Right ventricle myocardium superior (tissue), 1 donor: ENCODE data around the gene OSBPL1A. TPM values are rescaled to one million over a fixed set of nuclear protein-coding genes. Genes with fewer than 3 reads are reported as not detected.
"Not testable (repeated sequence)": the region's sequence is repeated elsewhere in the genome, so short reads cannot be mapped to it uniquely, and the experiment has no call there.

ENCODE experiments used
- ATAC-seq: fragments of 200-7000 bp; cut with Tn5 transposase; one replicate; pipeline ENCODE4 v1.9.1; 2020; ENCODE audit warnings: mild to moderate bottlenecking; ENCODE audit not compliant: poor library complexity
- DNase-seq: peaks from one replicate; pipeline ENCODE4 v3.0.0-alpha.2; 2020
- intact Hi-C: fragments of 100-400 bp; cut with DNase I; formaldehyde crosslinking; loops from one replicate; pipeline ENCODE4 v1.11.2; 2022
- total RNA-seq: library from RNA; stranded (reverse); fragmentation: NEBNext Ultra II Directional; extraction: Animal tissue kit (Norgen Biotek cat#: 25700); gene quantifications from one replicate; pipeline ENCODE4 v1.2.1, GENCODE V29; 2021
- donor health status: DM: no; HTN: yes; CAD: no; lungs with severe emphysema.

OSBPL1A gene
- total RNA-seq, 1 donor from 2014 or later = 79.9 TPM

DNA sequence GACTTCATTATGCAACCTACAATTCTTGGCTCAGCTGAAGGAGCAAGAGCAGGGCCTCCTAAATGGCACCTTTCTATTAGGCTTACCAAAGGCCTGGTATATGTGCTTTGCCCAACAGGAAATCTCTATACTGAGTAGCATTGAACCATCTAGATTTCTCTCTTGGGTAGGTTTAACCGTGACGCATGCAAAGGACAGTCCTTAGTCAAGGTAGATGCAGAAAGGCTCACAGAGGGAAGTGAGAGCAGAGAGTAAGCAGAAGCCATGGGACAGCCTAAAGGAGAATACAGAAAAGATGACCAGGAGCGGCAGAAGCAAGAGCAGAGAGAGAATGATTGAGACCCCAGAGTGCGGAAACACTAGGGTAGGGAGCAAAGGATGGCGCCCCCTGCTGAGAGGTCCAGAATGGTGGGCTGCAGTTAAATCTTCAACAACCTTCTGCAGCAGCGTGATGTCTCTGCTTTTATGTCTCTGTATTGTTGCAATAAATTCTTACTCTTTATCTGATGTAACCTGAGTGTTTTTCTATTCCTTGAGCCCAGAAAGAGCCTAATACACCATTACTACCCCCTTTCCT, 4.7 kb upstream of the OSBPL1A start:
- ATAC-seq = no peak
- DNase-seq = no peak
- intact Hi-C loops = no loop called here

DNA sequence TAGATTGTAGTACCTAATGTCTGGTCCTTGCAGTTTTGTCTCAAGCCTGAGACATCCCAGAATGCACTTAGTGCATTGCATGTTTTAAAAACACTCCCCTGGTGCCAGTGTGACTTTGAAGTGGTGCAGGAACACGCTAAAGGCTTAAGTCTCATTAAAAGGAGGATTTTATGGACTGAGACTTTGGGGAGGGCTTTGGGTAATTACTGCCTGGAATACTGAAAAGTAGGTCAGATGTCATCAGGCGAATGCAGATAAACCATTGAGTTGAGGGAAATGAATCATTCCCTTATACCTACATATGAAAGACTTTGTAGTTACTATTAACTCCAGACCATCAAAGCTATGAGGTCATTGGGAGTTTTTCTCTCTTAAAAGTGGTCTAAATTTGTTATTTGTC, 3.0 kb upstream of the OSBPL1A start:
- ATAC-seq = no peak
- intact Hi-C loops = no loop called here
- no peak for DNase-seq

DNA sequence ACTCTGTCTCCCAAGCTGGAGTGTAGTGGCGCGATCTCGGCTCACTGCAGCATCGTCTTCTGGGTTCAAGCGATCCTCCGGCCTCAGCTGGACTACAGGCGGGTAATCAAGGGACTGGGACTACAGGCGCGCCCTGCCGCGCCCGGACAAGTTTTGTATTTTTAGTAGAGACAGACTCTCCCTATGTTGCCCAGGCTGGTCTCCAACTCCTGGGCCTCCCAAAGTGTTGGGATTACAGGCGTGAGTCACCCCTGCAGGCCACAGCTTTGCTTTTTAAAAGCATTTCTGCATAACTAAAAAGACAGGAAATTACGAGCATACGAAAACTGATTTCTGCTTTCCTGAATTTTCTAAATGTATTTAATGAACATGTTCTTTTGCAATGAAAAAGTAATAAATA, 916 bp upstream of the OSBPL1A start:
- intact Hi-C loops = loop anchor here (10.0 kb wide), 1 partner anchor 956 kb away; the partner anchor contains the start of gene ZNF521

DNA sequence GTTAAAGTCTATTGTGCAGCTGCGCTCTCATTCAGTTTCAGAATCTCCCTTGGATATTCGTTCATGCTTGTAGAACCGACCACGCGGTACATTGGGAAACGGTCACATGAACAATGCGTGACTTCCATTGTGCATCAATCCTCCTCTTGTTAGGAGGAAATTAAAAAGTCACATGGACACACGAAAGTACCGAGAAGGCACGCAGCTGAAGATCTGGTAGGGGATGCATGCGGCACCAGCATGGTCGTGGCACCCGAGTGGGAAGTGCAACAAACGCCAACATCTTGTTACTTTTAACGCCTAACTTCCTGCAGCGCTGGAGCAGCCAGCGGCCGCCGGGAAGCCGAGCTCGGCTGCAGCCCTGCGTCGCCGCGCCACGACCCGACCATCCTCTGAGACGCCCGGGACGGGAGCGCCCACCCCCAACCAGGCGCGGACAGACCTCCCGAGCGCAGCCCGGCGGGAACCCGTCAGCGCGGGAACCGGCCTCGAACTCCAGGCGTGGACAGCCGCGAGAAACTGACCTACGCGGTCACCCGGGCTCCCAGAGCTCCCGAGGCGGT, 412 bp downstream of the OSBPL1A start:
- intact Hi-C loops = loop anchor here (10.0 kb wide), 1 partner anchor 958 kb away; the partner anchor contains the start of gene ZNF521
- no peak for DNase-seq
- ATAC-seq = peak; percentile 58

More for the DNA sequence above, 916 bp upstream of the OSBPL1A start:
- no peak for DNase-seq
- ATAC-seq = no peak

DNA sequence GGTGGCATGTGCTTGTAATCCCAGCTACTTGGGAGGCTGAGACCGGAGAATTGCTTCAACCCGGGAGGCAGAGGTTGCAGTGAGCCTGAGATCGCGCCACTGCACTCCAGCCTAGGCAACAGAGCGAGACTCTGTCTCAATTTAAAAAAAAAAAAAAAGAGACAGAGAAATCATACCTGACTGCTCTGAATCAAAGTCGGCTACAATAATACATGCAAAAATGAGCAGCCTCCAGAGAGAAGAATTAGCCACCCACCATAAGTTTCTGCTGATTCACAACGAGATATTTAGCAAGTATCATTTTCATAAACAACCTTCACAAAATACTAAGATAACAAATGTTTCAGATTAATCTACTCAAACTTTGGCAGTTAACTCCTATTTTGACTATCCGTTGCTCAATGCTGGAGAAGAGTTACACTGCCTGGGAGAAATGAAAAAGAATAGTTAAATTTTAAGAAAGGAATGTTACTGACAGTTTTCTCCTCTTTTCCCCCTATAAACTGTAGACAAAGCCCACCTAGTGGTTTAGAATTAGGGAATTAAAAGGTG, 1.5 kb downstream of the OSBPL1A start:
- DNase-seq (no peak), ATAC-seq (no peak)
- intact Hi-C loops = loop anchor here (10.0 kb wide), 1 partner anchor 959 kb away; the partner anchor contains the start of gene ZNF521

DNA sequence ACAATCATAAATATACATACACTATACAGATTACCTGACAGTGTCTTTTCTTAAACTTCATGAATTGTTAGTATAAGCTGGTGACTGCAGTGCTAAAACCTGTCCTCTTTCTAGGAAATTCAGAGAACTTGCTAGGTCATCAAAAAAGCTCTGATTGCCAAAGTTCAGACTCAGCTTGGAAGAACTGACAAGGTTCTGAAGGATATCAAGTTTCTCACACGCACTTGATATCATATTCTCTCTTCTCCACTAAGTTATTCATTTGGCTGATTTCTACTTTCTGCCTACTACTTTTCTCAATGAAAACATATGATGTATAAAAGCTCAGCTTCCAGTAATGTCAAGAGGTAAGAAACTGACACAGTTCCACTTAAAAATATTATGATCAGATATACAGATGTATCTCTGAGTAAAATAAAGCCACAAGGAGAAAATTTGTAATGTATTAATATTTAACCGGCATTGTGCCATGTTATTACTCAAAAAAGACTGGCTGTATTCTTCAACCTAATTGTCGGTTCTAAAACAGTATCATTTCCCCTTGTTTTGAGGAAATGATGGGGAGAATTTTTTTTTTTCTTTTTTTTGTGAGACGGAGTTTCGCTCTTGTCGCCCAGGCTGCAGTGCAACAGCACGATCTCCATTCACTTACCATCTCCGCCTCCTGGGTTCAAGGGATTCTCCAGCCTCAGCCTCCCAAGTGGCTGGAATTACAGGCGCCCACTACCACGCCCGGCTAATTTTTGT, 2.4 kb downstream of the OSBPL1A start:
- ATAC-seq (no peak), DNase-seq (no peak)
- intact Hi-C loops = loop anchor here (10.0 kb wide), 1 partner anchor 960 kb away; the partner anchor contains the start of gene ZNF521

DNA sequence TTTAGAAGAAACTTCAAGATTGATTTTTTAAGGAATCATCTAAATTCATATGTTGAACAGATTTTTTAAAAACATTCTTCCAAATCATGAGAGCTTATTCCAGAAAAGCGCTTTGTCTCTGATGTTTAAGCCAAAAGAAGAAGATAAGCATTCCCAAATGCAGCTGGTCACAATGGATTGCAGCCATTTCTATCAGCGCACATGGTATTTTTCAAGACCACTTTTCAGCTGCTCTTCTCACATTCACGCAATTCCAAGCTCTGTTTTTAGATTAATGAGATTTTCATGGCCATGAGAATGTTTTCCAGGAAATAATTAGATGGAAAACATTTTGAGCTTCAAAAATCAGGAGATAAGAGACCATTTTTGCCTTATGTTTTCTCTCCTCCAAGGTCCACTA, 8.7 kb downstream of the OSBPL1A start:
- intact Hi-C loops = no loop called here
- DNase-seq (no peak), ATAC-seq (peak; percentile 38)

DNA sequence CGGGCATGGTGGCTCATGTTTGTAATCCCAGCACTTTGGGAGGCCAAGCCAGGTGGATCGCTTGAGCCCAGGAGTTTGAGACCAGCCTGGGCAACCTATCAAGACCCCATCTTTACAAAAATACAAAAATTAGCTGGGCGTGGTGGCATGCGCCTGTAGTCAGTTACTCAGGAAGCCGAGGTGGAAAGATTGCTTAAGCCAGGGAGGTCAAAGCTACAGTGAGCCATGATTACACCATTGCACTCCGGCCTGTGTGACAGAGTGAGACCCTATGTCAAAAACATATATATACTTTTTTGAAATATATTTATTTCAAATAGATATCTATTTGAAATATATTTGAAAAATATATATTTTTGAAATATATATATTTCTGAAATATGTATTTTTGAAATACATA, 10.9 kb downstream of the OSBPL1A start:
- ATAC-seq (no peak), DNase-seq (no peak)
- intact Hi-C loops = no loop called here

DNA sequence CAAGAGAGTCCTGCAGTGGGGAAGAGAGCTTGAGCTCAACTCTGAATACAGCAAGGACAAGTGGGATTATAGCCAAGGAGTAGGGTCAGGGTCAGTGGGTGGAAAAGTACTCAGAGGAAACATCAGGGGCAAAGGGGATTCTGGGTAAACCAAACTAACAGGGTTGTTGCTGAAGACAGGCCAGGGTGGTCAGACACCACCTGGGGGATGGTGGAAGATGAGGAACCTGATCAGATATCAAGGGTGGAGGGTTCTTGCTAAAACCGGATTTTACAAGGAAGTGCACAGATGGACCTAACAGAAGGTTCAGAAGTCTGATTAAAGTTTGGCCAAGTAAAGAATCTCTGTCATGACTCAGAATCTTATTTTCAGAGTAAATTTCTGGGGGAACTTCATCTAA, 16.5 kb downstream of the OSBPL1A start:
- DNase-seq (no peak), ATAC-seq (no peak)
- intact Hi-C loops = no loop called here

DNA sequence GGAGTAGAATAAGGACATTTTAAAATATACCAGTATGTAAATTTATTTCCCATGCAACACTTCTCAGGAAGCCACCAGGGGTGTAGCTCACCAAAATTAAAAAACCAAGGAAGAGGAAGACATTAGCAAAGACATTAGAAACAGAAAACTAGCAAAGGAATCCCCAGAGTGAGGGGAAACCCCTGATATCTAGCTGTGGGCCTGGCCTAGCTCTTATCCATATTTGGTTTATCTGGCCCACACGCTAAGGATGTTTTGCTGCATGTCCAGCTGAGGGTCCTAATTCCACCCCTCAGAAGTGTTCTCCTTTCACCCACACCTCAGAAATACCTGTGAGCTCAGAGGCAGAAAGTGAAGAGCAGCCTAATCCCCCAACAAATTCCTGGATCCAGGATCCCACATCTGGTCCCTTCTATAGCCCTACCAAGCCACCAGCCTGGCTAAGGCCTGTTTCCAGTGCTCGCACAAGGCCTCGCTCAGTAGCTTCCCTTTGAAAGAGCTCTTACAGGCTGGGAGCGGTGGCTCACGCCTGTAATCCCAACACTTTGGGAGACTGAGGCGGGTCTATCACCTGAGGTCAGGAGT, 17.4 kb downstream of the OSBPL1A start:
- ATAC-seq = no peak
- DNase-seq = no peak
- intact Hi-C loops = no loop called here

DNA sequence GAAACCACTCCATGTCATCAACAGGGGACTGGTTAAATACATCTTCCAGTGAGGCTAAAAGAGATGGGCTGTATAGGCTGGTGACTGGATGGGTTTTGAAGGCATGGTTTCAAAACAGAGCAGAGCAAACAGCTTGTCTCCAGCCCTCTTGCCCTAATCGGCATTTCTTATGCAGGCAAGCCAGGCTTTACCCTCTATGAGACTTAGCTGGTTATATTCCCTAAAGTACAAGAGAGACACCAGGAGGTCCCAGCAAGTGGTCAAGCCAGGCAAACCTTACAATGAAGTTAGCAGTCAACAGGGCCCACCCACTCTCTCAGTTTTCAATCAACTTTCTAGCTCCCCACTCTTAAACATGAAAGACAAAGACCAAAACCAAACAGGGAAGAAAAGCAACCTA, 19.0 kb downstream of the OSBPL1A start:
- DNase-seq (no peak), ATAC-seq (no peak)
- intact Hi-C loops = no loop called here

DNA sequence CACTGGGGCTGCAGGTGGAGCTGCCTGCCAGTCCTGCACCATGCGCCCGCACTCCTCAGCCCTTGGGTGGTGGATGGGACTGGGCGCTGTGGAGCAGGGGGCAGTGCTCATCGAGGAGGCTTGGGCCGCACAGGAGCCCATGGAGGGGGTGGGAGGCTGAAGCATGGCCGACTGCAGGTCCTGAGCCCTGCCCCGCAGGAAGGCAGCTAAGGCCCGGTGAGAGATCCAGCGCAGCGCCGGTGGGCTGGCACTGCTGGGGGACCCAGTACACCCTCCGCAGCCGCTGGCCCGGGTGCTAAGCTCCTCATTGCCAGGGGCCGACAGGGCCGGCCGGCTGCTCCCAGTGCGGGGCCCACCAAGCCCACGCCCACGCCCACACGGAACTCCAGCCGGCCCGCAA, 21.1 kb downstream of the OSBPL1A start:
- ATAC-seq, intact Hi-C loops, DNase-seq: not testable (repeated sequence)

DNA sequence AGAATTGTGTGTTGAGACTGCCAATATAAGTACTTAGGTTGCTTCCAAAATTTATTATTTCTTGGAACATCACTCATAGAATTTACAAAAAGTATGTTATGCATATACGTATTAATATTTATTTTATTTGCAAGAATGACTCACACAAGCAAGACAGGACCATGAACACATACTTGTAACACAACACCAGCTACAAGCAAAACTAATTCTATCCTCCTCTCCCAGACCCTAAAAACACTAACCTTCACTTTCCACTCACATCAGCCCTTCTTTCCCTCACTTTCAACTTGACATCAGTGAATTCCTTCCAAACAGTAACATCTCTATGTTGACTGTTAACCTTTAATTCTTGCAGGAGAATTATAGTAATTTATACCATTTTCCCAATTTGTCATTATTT, 24.3 kb downstream of the OSBPL1A start:
- no peak for DNase-seq
- intact Hi-C loops = no loop called here
- ATAC-seq = no peak

DNA sequence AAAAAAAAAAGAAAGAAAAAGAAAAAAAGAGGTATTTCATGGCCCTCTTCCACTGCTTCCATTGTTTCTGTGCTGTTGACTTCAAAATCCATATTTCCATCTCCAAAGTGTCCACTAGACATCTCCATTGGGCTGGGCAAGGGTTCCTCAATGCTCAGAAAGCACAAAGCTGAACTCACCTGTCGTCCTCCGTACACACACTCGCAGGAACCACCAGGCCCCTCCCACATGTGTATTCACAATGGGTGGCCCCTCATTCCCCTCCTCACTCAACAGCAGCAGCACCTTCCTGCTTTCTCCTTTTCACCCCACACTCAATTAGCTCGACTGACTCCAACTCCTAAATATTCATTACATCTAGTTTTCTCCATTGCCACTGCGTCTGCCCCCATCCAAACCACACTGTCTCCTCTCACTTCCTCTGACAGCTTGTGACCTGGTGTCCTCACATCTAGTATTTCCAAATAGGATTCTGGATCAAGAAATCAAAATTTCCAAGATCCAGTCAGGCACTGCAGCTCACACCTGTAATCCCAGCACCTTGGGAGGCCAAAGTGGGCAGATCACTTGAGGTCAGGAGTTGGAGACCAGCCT, 25.2 kb downstream of the OSBPL1A start:
- DNase-seq (no peak), ATAC-seq (no peak)
- intact Hi-C loops = no loop called here

DNA sequence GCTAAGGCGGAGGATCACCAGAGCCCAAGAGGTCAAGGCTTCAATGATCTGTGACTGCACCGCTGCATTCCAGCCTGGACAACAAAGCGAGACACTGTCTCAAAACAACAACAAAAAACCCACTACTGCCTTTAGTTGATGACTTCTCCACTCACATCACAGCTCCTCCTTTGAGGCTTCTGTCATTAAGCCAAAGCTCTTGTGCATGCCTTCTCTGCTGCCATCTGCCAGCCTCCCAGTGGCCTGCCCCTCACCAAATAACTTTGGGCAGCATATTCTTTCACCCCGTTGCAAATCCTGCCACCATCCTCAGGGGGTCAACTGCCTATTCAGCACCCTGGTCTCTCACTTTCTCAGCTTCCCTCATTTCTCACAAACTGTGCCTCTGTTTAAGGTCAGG, 27.5 kb downstream of the OSBPL1A start:
- DNase-seq = no peak
- intact Hi-C loops = no loop called here
- ATAC-seq = no peak

DNA sequence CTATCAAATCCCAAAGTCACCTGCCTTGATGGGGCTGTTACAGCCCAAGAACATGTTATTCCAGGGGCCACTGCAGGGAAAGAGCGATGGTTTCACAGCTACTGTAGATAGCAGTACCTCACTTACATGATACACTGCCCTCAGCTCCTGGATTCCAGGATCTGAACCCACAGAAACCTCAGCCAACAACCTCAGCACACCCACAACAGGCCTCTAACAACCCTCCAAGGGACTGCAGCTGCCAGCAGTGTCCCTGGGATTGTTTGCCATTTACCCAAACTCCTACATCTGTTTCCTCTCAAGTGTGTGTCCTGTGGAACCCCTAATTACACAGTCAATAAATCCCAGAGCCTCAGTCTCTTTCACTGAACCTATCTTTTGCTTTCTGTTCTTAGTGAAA, 28.2 kb downstream of the OSBPL1A start:
- ATAC-seq (no peak), DNase-seq (no peak)
- intact Hi-C loops = no loop called here

DNA sequence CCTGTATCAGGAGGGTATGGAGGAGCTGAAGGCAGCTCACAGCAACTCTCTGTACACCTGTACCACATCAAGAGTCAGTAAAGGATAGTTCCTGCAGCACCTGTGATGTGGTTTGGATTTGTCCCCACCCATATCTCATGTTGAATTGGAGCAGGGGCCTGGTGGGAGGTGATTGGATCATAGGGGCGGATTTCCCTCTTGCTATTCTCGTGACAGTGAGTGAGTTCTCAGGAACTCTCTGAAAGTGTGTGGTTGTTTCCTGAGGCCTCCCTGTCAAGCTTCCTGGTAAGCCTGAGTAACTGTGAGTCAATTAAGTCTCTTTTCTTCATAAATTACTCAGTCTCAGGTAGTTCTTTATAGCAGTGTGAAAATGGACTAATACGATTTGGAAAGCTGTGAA, 28.9 kb downstream of the OSBPL1A start:
- ATAC-seq (no peak), DNase-seq (no peak)
- intact Hi-C loops = no loop called here

DNA sequence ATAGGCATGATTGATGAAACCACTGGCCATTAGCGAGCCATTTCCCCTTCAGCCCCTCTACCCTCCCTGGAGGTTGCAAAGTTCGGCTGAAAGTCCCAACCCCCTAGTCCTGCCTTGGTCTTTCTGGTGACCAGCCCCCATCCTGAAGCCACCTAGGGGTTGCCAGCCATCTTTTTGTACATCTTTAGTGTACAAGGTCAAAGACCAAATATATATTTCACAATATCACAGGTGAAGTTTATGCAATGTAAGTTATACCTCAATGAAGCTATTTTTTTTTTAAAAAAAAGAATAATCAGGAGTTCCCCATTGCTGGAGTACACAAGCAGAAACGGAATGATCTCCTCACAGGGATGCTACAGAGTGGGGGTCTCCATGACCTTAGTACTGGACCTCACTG, 31.3 kb downstream of the OSBPL1A start:
- ATAC-seq = no peak
- intact Hi-C loops = no loop called here
- no peak for DNase-seq

DNA sequence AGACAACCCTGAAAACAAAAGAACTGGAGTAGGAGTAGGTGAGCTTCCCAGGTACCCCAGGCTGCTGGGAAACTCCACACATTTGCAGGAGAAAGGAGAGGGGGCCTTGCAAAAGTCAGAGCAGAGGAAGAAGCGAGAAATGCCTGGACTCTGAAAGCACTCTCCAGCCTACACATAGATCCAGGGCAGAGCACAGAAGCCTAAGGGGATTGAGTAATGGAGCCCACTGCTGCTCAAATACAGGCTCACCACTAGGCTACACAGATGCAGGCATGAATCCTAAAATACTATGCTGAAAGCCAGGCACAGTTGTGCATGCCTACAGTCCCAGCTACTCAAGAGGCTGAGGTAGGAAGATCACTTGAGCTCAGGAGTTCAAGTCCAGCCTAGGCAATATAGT, 33.4 kb downstream of the OSBPL1A start:
- DNase-seq (no peak), ATAC-seq (no peak)
- intact Hi-C loops = no loop called here
